SH-SY5Y (cell line): ENCODE measurements around the gene TSHZ1.

Experiments used
- GATA2 ChIP-seq: IDR thresholded peaks from 2 replicates; pipeline ENCODE4 v1.6.1; 2011; ENCODE audit warnings: mild to moderate bottlenecking, low read depth, low read length
- GATA3 ChIP-seq: IDR thresholded peaks from 2 replicates; pipeline ENCODE4 v1.6.1; 2011; ENCODE audit warnings: low read depth, mild to moderate bottlenecking, low read length, moderate library complexity

DNA sequence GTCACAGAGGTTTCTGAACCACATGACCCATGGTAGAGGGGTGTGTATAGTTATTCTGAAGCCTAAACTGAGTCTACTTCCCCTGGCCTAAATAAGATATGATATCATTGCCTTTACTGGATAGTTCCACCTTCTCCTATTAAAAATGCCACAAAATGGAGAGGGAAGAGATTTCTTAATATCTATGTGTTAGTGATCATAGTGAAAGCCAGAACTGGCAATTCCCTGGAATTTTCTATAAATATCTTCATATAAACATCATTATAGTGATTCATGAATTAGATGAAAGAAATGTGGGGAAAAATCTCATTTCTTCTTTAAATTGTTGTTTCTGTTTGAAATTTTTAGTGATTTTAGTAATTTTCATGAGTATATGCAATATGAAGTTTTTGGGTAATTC is 45.8 kb downstream of the TSHZ1 start:
- TF ChIP-seq GATA3: no peak
- no peak for TF ChIP-seq GATA2
